GM12878 (cell line): ENCODE measurements around the gene FUT8. TPM values are rescaled to one million over a fixed set of nuclear protein-coding genes. Genes with fewer than 3 reads are reported as not detected.

Experiments used
- ATAC-seq: fragments of 200-7000 bp; cut with Tn5 transposase; 3 replicates; pipeline ENCODE4 v1.9.1; 2020; ENCODE audit warnings: mild to moderate bottlenecking, moderate library complexity
- BruUV-seq: library from RNA; stranded (reverse); fragments of 400-500 nt; replicated peaks from 2 replicates; lab custom pipeline; 2021; lab: Mats Ljungman, UMichigan
- CTCF ChIA-PET: fragments of 300-600 bp; sonication (Branson Sonifier 250); formaldehyde crosslinking; extraction: SDS; loops from one replicate; lab custom pipeline; 2021; ENCODE audit warnings: inconsistent platforms; lab: Yijun Ruan, JAX
- POLR2A ChIA-PET: fragments of 350-600 bp; formaldehyde crosslinking; extraction: SDS; loops from one replicate; lab custom pipeline; 2021; ENCODE audit warnings: inconsistent platforms; lab: Charles Lee
- RAD21 ChIA-PET: fragments of 300-600 bp; sonication (Branson Sonifier 250); formaldehyde crosslinking; loops from one replicate; lab custom pipeline; 2023; ENCODE audit warnings: antibody characterized with exemption; ENCODE audit not compliant: unreplicated experiment; lab: Charles Lee
- SMC1A ChIA-PET: fragments of 300-600 bp; sonication (Branson Sonifier 250); formaldehyde crosslinking; loops from one replicate; lab custom pipeline; 2023; ENCODE audit not compliant: unreplicated experiment, uncharacterized antibody; lab: Charles Lee
- DNase-seq: peaks from one replicate; pipeline ENCODE4 v3.0.0-alpha.2; 2011; ENCODE audit warnings: low read depth, low spot score
- FAIRE-seq: peaks from 3 replicates; lab custom pipeline; 2011; peaks lifted over from hg19 to GRCh38; lab: Jason Lieb, UNC
- H2AFZ ChIP-seq: 2 replicates; pipeline ENCODE4 v1.6.0; 2011; ENCODE audit warnings: low read depth, low read length, control low read depth; ENCODE audit not compliant: control insufficient read depth
- H3K27ac ChIP-seq: 2 replicates; pipeline ENCODE4 v1.5.1; 2011; ENCODE audit warnings: control low read depth; ENCODE audit not compliant: control insufficient read depth, insufficient read depth
- H3K27me3 ChIP-seq, 2 experiments: replicated peaks in 1 of 2; 2 replicates each; pipeline versions ENCODE4 v1.6.0 to v1.6.1; 2011; ENCODE audit warnings: low read length in 1 of 2; ENCODE audit not compliant: control insufficient read depth in 2 of 2, insufficient read depth in 2 of 2
- H3K36me3 ChIP-seq, 2 experiments: 2 replicates each; pipeline ENCODE4 v1.5.1; 2011; ENCODE audit warnings: low read length in 1 of 2; ENCODE audit not compliant: control insufficient read depth in 2 of 2, insufficient read depth in 2 of 2
- H3K4me1 ChIP-seq: 2 replicates; pipeline ENCODE4 v1.6.1; 2011; ENCODE audit warnings: mild to moderate bottlenecking, low read length, moderate library complexity, mixed read lengths; ENCODE audit not compliant: control insufficient read depth, insufficient read depth
- H3K4me2 ChIP-seq: 2 replicates; pipeline ENCODE4 v1.6.0; 2011; ENCODE audit warnings: control low read depth; ENCODE audit not compliant: control insufficient read depth, insufficient read depth
- H3K4me3 ChIP-seq: fragments of 200-600 bp; sonication (generic); 2 replicates; pipeline ENCODE4 v1.5.1; 2016
- H3K79me2 ChIP-seq: 2 replicates; pipeline ENCODE4 v1.6.0; 2011; ENCODE audit warnings: low read length; ENCODE audit not compliant: control insufficient read depth, insufficient read depth
- H3K9ac ChIP-seq: 2 replicates; pipeline ENCODE4 v1.8.0; 2011; ENCODE audit warnings: low read length, control low read depth, mixed read lengths; ENCODE audit not compliant: control insufficient read depth, insufficient read depth
- H3K9me3 ChIP-seq: replicated peaks from 3 replicates; pipeline ENCODE4 v1.5.1; 2011; ENCODE audit warnings: mild to moderate bottlenecking, low read length; ENCODE audit not compliant: control insufficient read depth, insufficient read depth
- H4K20me1 ChIP-seq: 2 replicates; pipeline ENCODE4 v1.6.0; 2011; ENCODE audit not compliant: control insufficient read depth, insufficient read depth
- BMI1 ChIP-seq: fragments of 450-650 bp; IDR thresholded peaks from 2 replicates; pipeline ENCODE4 v1.6.1; 2016; ENCODE audit warnings: mild to moderate bottlenecking, moderate library complexity, borderline replicate concordance
- ESRRA ChIP-seq: IDR thresholded peaks from 2 replicates; pipeline ENCODE4 v1.6.1; 2012; ENCODE audit warnings: mild to moderate bottlenecking, low read length, improper control_type of control experiment
- IKZF2 ChIP-seq, 2 experiments: fragments of 450-650 bp; IDR thresholded peaks; 2 replicates each; pipeline ENCODE4 v1.6.1; 2017; ENCODE audit warnings: mild to moderate bottlenecking in 2 of 2, moderate library complexity in 2 of 2
- MEF2B ChIP-seq: fragments of 450-650 bp; IDR thresholded peaks from 2 replicates; pipeline ENCODE4 v1.6.1; 2018; ENCODE audit warnings: mild to moderate bottlenecking, moderate library complexity; ENCODE audit not compliant: partially characterized antibody, poor library complexity, severe bottlenecking
- RAD51 ChIP-seq: fragments of 450-650 bp; IDR thresholded peaks from 2 replicates; pipeline ENCODE4 v1.6.1; 2016; ENCODE audit warnings: moderate library complexity, mild to moderate bottlenecking, inconsistent platforms
- RBBP5 ChIP-seq: fragments of 200-600 bp; sonication (generic); conservative IDR thresholded peaks from 2 replicates; pipeline ENCODE4 v1.6.1; 2016
- RFX5 ChIP-seq: IDR thresholded peaks from 2 replicates; pipeline ENCODE4 v1.6.1; 2011; ENCODE audit warnings: low read depth, low read length, improper control_type of control experiment
- ZBED1 ChIP-seq: IDR thresholded peaks from 2 replicates; pipeline ENCODE4 v1.6.1; 2016; ENCODE audit warnings: borderline replicate concordance
- ZNF274 ChIP-seq: IDR thresholded peaks from one replicate; pipeline ENCODE4 v1.8.0; 2011; ENCODE audit not compliant: insufficient read length, insufficient read depth
- in situ Hi-C: fragments of 300-500 bp; cut with MboI; formaldehyde crosslinking; loops from 9 replicates; pipeline ENCODE4 v1.14.3; 2018; ENCODE audit warnings: mixed read lengths
- intact Hi-C: fragments of 100-400 bp; cut with micrococcal nuclease; formaldehyde crosslinking; loops from one replicate; pipeline ENCODE4 v1.14.2; 2022; ENCODE audit not compliant: unreplicated experiment
- polyA plus RNA-seq, 11 experiments: library from polyadenylated mRNA; depleted of rRNA in 4 of 11; unstranded in 6 of 11; stranded (reverse) in 5 of 11; fragments of >200 nt; fragmentation: Nextera tagmentation in 4 of 11; fragmentation: Illumina TruSeq in 1 of 11; extraction: Ambion mirVana in 4 of 11; extraction: Trizol in 1 of 11; gene quantifications; 1 replicate in 1 of 11; 2 replicates in 10 of 11; pipeline versions ENCODE4 v1.2.1 to v1.2.3, GENCODE V29; 2011 to 2016; ENCODE audit warnings: inconsistent platforms in 2 of 11, missing spikeins in 2 of 11, low read depth in 1 of 11
- total RNA-seq, 4 experiments: library from RNA; depleted of rRNA in 3 of 4; stranded (reverse); fragments of >200 nt in 3 of 4; fragmentation: Illumina TruSeq in 1 of 4; extraction: Trizol in 1 of 4; gene quantifications; 2 replicates each; pipeline versions ENCODE4 v1.2.1 to v1.2.3, GENCODE V29; 2013 to 2021
- TF ChIP-seq, protein P1 (sequence below): fragments of 450-650 bp; IDR thresholded peaks from 2 replicates; pipeline ENCODE4 v1.6.1; 2016; ENCODE audit warnings: mild to moderate bottlenecking
- TF ChIP-seq, protein P2 (sequence below): fragments of 450-650 bp; IDR thresholded peaks from 2 replicates; pipeline ENCODE4 v1.6.1; 2017; ENCODE audit warnings: mild to moderate bottlenecking, low read depth, inconsistent platforms; ENCODE audit not compliant: poor library complexity, severe bottlenecking
- TF ChIP-seq, protein P3 (sequence below): IDR thresholded peaks from 2 replicates; pipeline ENCODE4 v1.6.1; 2011; ENCODE audit warnings: borderline replicate concordance, low read depth, mild to moderate bottlenecking, moderate library complexity, low read length; ENCODE audit not compliant: insufficient read depth, poor library complexity, severe bottlenecking
- TF ChIP-seq, protein P4 (sequence below): fragments of 450-650 bp; formaldehyde crosslinking; IDR thresholded peaks from 2 replicates; pipeline ENCODE4 v1.4.0; 2022; ENCODE audit warnings: mild to moderate bottlenecking, moderate library complexity

The FUT8 gene
- total and polyA plus RNA-seq, 10 of the 15 experiments (the other 5 are each of a cell fraction or from before 2014, with no cell fraction given) = 21.3 to 106 (median 66.3) TPM

DNA sequence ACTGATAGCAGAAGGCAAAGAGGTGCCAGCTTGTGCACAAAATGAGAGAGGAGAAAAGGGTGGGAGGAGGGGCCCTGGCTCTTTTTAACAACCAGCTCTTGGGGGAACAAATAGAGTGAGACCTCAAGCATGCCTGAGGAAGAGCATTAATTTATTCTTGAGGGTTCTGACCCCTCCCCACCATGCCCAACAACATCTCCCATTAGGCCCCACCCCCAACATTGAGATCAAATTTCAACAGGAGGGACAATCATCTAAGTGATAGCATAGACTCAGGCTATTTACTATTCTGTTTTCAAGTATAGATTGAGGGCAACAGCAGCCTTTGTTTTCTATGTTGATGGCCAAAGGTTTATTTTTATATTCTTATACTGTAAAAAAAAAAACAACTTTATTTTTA lies 59.7 kb downstream of the FUT8 start:
- FAIRE-seq = no peak
- BruUV-seq = no TSS peak
- Histone ChIP-seq H3K4me2 (no peak overlapping the region), H3K27ac (no peak overlapping the region), H3K27me3 (no peaks in the 10 kb centered on the region), H3K79me2 (peaks cover 69% of the 10 kb centered on the region), H3K9ac (no peak overlapping the region), H4K20me1 (no peaks in the 10 kb centered on the region), H3K4me1 (peaks cover 27% of the 10 kb centered on the region), H3K4me3 (no peak overlapping the region), H2AFZ (no peak overlapping the region), H3K36me3 (peaks cover 5 to 6% of the 10 kb centered on the region in 2 experiments; a peak in 3 of 4 replicates), H3K9me3 (no peaks in the 10 kb centered on the region)
- ChIA-PET CTCF (no interaction called here), SMC1A (interaction anchor here (1.6 kb wide), 1 partner anchor 32 kb away, joined by 5 read pairs; no protein-coding TSS in a partner anchor), RAD21 (interaction anchor here (1.0 to 1.2 kb wide), 2 partner anchors 29 to 96 kb away, joined by 3 to 5 read pairs; no protein-coding TSS in a partner anchor), POLR2A (interaction anchor here (0.7 to 1.2 kb wide), 2 partner anchors 11 to 15 kb away, joined by 3 read pairs; no protein-coding TSS in a partner anchor)
- in situ Hi-C loops (no loop called here), intact Hi-C loops (loop anchor here (10.0 kb wide), 1 partner anchor 247 kb away; no protein-coding TSS in a partner anchor)
- no peak for ATAC-seq
- no peak for DNase-seq
- TF ChIP-seq RFX5 = no peak
- TF ChIP-seq, protein P1, sequence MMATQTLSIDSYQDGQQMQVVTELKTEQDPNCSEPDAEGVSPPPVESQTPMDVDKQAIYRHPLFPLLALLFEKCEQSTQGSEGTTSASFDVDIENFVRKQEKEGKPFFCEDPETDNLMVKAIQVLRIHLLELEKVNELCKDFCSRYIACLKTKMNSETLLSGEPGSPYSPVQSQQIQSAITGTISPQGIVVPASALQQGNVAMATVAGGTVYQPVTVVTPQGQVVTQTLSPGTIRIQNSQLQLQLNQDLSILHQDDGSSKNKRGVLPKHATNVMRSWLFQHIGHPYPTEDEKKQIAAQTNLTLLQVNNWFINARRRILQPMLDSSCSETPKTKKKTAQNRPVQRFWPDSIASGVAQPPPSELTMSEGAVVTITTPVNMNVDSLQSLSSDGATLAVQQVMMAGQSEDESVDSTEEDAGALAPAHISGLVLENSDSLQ = no peak
- TF ChIP-seq, protein P2, sequence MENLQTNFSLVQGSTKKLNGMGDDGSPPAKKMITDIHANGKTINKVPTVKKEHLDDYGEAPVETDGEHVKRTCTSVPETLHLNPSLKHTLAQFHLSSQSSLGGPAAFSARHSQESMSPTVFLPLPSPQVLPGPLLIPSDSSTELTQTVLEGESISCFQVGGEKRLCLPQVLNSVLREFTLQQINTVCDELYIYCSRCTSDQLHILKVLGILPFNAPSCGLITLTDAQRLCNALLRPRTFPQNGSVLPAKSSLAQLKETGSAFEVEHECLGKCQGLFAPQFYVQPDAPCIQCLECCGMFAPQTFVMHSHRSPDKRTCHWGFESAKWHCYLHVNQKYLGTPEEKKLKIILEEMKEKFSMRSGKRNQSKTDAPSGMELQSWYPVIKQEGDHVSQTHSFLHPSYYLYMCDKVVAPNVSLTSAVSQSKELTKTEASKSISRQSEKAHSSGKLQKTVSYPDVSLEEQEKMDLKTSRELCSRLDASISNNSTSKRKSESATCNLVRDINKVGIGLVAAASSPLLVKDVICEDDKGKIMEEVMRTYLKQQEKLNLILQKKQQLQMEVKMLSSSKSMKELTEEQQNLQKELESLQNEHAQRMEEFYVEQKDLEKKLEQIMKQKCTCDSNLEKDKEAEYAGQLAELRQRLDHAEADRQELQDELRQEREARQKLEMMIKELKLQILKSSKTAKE = no peak
- no peak for TF ChIP-seq ESRRA
- no peak for TF ChIP-seq BMI1
- no peak for TF ChIP-seq MEF2B
- TF ChIP-seq, protein P3, sequence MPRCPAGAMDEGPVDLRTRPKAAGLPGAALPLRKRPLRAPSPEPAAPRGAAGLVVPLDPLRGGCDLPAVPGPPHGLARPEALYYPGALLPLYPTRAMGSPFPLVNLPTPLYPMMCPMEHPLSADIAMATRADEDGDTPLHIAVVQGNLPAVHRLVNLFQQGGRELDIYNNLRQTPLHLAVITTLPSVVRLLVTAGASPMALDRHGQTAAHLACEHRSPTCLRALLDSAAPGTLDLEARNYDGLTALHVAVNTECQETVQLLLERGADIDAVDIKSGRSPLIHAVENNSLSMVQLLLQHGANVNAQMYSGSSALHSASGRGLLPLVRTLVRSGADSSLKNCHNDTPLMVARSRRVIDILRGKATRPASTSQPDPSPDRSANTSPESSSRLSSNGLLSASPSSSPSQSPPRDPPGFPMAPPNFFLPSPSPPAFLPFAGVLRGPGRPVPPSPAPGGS = no peak
- TF ChIP-seq, protein P4, sequence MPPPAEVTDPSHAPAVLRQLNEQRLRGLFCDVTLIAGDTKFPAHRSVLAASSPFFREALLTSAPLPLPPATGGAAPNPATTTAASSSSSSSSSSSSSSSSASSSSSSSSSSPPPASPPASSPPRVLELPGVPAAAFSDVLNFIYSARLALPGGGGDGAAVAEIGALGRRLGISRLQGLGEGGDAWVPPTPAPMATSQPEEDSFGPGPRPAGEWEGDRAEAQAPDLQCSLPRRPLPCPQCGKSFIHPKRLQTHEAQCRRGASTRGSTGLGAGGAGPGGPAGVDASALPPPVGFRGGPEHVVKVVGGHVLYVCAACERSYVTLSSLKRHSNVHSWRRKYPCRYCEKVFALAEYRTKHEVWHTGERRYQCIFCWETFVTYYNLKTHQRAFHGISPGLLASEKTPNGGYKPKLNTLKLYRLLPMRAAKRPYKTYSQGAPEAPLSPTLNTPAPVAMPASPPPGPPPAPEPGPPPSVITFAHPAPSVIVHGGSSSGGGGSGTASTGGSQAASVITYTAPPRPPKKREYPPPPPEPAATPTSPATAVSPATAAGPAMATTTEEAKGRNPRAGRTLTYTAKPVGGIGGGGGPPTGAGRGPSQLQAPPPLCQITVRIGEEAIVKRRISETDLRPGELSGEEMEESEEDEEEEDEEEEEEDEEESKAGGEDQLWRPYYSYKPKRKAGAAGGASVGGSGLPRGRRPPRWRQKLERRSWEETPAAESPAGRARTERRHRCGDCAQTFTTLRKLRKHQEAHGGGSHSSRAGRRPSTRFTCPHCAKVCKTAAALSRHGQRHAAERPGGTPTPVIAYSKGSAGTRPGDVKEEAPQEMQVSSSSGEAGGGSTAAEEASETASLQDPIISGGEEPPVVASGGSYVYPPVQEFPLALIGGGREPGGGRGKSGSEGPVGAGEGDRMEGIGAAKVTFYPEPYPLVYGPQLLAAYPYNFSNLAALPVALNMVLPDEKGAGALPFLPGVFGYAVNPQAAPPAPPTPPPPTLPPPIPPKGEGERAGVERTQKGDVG (CRISPR knock-in tag) = no peak
- TF ChIP-seq ZNF274 = no peak
- TF ChIP-seq ZBED1 = no peak
- TF ChIP-seq RBBP5 = no peak
- TF ChIP-seq RAD51 = no peak
- TF ChIP-seq IKZF2 (IDR thresholded peaks at IDR 0.05) = no peak
